Kidney (tissue), 14 donors: ENCODE measurements around the gene DNMT3L. TPM values are rescaled to one million over a fixed set of nuclear protein-coding genes. Genes with fewer than 3 reads are reported as not detected.
"Not testable (repeated sequence)": the region's sequence is repeated elsewhere in the genome, so short reads cannot be mapped to it uniquely, and the experiment has no call there.

ENCODE experiments used
- DNase-seq, 5 donors: peaks; one replicate each; pipeline ENCODE4 v3.0.0-alpha.2; 2013 to 2020
- FAIRE-seq: peaks from 2 replicates; lab custom pipeline; 2012; peaks lifted over from hg19 to GRCh38; lab: Jason Lieb, UNC
- H3K27ac ChIP-seq, 2 donors: one replicate each; pipeline ENCODE4 v1.7.0; 2013; ENCODE audit warnings: low read depth in 2 of 2, low read length in 2 of 2, inconsistent platforms in 1 of 2
- H3K27me3 ChIP-seq: one replicate; pipeline ENCODE4 v1.7.1; 2013; ENCODE audit warnings: low read length, inconsistent platforms; ENCODE audit not compliant: control insufficient read depth, insufficient read depth
- H3K36me3 ChIP-seq, 3 donors: one replicate each; pipeline versions ENCODE4 v1.7.0 to v1.7.1; 2013; ENCODE audit warnings: low read length in 3 of 3, control low read depth in 1 of 3, inconsistent platforms in 1 of 3; ENCODE audit not compliant: insufficient read depth in 3 of 3, control insufficient read depth in 2 of 3
- H3K4me1 ChIP-seq, 3 donors: one replicate each; pipeline versions ENCODE4 v1.7.0 to v1.7.1; 2013; ENCODE audit warnings: low read length in 3 of 3, inconsistent platforms in 1 of 3, low read depth in 1 of 3; ENCODE audit not compliant: control insufficient read depth in 2 of 3, insufficient read depth in 2 of 3
- H3K4me3 ChIP-seq, 3 donors: one replicate each; pipeline versions ENCODE4 v1.7.0 to v1.8.1; 2013; ENCODE audit warnings: low read length in 3 of 3, control low read depth in 1 of 3, inconsistent platforms in 1 of 3
- H3K9ac ChIP-seq, 3 donors: one replicate each; pipeline versions ENCODE4 v1.7.0 to v1.7.1; 2013; ENCODE audit warnings: low read length in 3 of 3, control low read depth in 1 of 3, inconsistent platforms in 1 of 3
- H3K9me3 ChIP-seq, 3 donors: one replicate each; pipeline versions ENCODE4 v1.7.0 to v1.7.1; 2013; ENCODE audit warnings: low read length in 3 of 3, control low read depth in 1 of 3, inconsistent platforms in 1 of 3; ENCODE audit not compliant: control insufficient read depth in 2 of 3, insufficient read depth in 1 of 3
- CTCF ChIP-seq: IDR thresholded peaks from 3 replicates; pipeline ENCODE4 v1.5.1; 2012; ENCODE audit warnings: mild to moderate bottlenecking, moderate library complexity, borderline replicate concordance; ENCODE audit not compliant: insufficient read depth; ENCODE audit errors: extremely low read depth
- intact Hi-C: fragments of 100-400 bp; cut with DNase I; formaldehyde crosslinking; loops from one replicate; pipeline ENCODE4 v1.11.1; 2022
- polyA plus RNA-seq: library from polyadenylated mRNA; stranded (reverse); fragments of 350-450 nt; fragmentation: Illumina TruSeq; extraction: RNeasy Lipid Tissue Mini Kit (QIAGEN cat#74804); gene quantifications from one replicate; pipeline ENCODE4 v1.2.3, GENCODE V29; 2014; ENCODE audit warnings: low read depth, low replicate concordance; ENCODE audit not compliant: insufficient read depth
- total RNA-seq: library from RNA; stranded (reverse); fragmentation: NEBNext Ultra II Directional; extraction: Animal tissue kit (Norgen Biotek cat#: 25700); gene quantifications from one replicate; pipeline ENCODE4 v1.2.1, GENCODE V29; 2021
- donor health status: control.
- donor health status: control.
- donor health status: control.
- donor health status: control.
- donor health status: control.
- donor health status: DM: yes; HTN: yes; CAD: no.
- donor health status: Normal renal cell carcinoma (clear cell type).

The DNMT3L gene
- total and polyA plus RNA-seq, 2 donors from 2014 or later = 0.47 TPM; not detected in 1

GRCh38 chr21:44303490-44303981 is 41.8 kb upstream of the DNMT3L start:
- no peak for TF ChIP-seq CTCF

GRCh38 chr21:44302573-44303401 is 41.1 kb upstream of the DNMT3L start:
- H3K9ac ChIP-seq = peak overlapping the region in 1 of 3 donors; percentile 81
- FAIRE-seq, intact Hi-C loops, H3K27me3 ChIP-seq, H3K36me3 ChIP-seq, H3K9me3 ChIP-seq: not testable (repeated sequence)
- DNase-seq = peak in 2 of 5 donors; percentile 25 to 34
- H3K4me1 ChIP-seq = peaks cover 0 to 54% (median 27%) of the 10 kb centered on the region in 3 donors
- H3K4me3 ChIP-seq = peak overlapping the region in 1 of 3 donors; percentile 77
- H3K27ac ChIP-seq = peak overlapping the region; percentile 72 to 96

More at GRCh38 chr21:44303490-44303981, 41.8 kb upstream of the DNMT3L start:
- H3K4me3 ChIP-seq = no peak overlapping the region
- H3K9ac ChIP-seq = peak overlapping the region in 2 of 3 donors; percentile 13 to 30
- DNase-seq (peak; percentile 63 to 91 (median 83)), FAIRE-seq (peak; percentile 57)
- H3K36me3 ChIP-seq = peaks cover 0 to 4% (median 4%) of the 10 kb centered on the region in 3 donors
- intact Hi-C loops = no loop called here
- peaks cover 0 to 51% (median 27%) of the 10 kb centered on the region in 3 donors for H3K4me1 ChIP-seq
- H3K27ac ChIP-seq = peak overlapping the region; percentile 89 to 94
- no peaks in the 10 kb centered on the region for H3K27me3 ChIP-seq
- H3K9me3 ChIP-seq = no peaks in the 10 kb centered on the region

GRCh38 chr21:44301961-44302406 is 40.3 kb upstream of the DNMT3L start:
- peak overlapping the region in 1 of 3 donors; percentile 77 for H3K4me3 ChIP-seq
- H3K9me3 ChIP-seq = no peaks in the 10 kb centered on the region
- DNase-seq = peak in 4 of 5 donors; percentile 74 to 86 (median 80)
- intact Hi-C loops = no loop called here
- FAIRE-seq = no peak
- H3K4me1 ChIP-seq = peaks cover 0 to 57% (median 27%) of the 10 kb centered on the region in 3 donors
- no peaks in the 10 kb centered on the region for H3K27me3 ChIP-seq
- H3K36me3 ChIP-seq = peaks cover 0 to under 1% (median 0%) of the 10 kb centered on the region in 3 donors
- peak overlapping the region in 2 of 3 donors; percentile 13 to 81 for H3K9ac ChIP-seq
- TF ChIP-seq CTCF = peak; percentile 29
- peak overlapping the region; percentile 72 to 96 for H3K27ac ChIP-seq

GRCh38 chr21:44301141-44301540 is 39.4 kb upstream of the DNMT3L start:
- Histone ChIP-seq H3K4me1 (peaks cover 0 to 51% (median 27%) of the 10 kb centered on the region in 3 donors), H3K36me3 (no peaks in the 10 kb centered on the region), H3K27me3 (no peaks in the 10 kb centered on the region), H3K9ac (peak overlapping the region in 2 of 3 donors; percentile 75 to 81), H3K9me3 (no peaks in the 10 kb centered on the region), H3K27ac (peak overlapping the region; percentile 72 to 96), H3K4me3 (peak overlapping the region in 2 of 3 donors; percentile 71 to 77)
- intact Hi-C loops = no loop called here
- DNase-seq = no peak
- no peak for TF ChIP-seq CTCF
- no peak for FAIRE-seq
